Stimulated activated CD4-positive, alpha-beta T cell treated with anti-CD3 and anti-CD28 coated beads, Interleukin-15, amount 100 ng/mL, for 24 hours (primary cell): Measurements from ENCODE around the gene CALML4.
"Not testable (repeated sequence)": the region's sequence is repeated elsewhere in the genome, so short reads cannot be mapped to it uniquely, and the experiment has no call there.

ENCODE experiments used
- DNase-seq: peaks from one replicate; pipeline ENCODE4 v3.0.0-alpha.2; 2020

Gene CALML4

GRCh38 chr15:68187559-68187958 lies 17.6 kb downstream of the CALML4 start:
- no peak for DNase-seq

- DNase-seq, result no peak
Measured at GRCh38 chr15:68186671-68187397, 18.3 kb downstream of the CALML4 start.

GRCh38 chr15:68184616-68185480 lies 20.3 kb downstream of the CALML4 start:
- no peak for DNase-seq

- DNase-seq, result no peak
Measured at GRCh38 chr15:68183616-68184315, 21.4 kb downstream of the CALML4 start.

- no peak for DNase-seq
Measured at GRCh38 chr15:68177742-68178141, 27.4 kb downstream of the CALML4 start.

GRCh38 chr15:68176601-68177000 lies 28.5 kb downstream of the CALML4 start:
- DNase-seq, result no peak

GRCh38 chr15:68175526-68175925 lies 29.6 kb downstream of the CALML4 start:
- DNase-seq, result no peak

GRCh38 chr15:68173119-68173518 lies 32.0 kb downstream of the CALML4 start:
- DNase-seq, result no peak

- not testable (repeated sequence) for DNase-seq
Measured at GRCh38 chr15:68172037-68172436, 33.1 kb downstream of the CALML4 start.

GRCh38 chr15:68166847-68167246 lies 38.3 kb downstream of the CALML4 start:
- no peak for DNase-seq

GRCh38 chr15:68163191-68163590 lies 41.9 kb downstream of the CALML4 start:
- no peak for DNase-seq

GRCh38 chr15:68158046-68158628 lies 47.0 kb downstream of the CALML4 start:
- no peak for DNase-seq

- DNase-seq, result no peak
Measured at GRCh38 chr15:68157074-68157473, 48.1 kb downstream of the CALML4 start.

- peak; percentile 19 for DNase-seq
Measured at GRCh38 chr15:68154923-68155559, 50.1 kb downstream of the CALML4 start.

GRCh38 chr15:68152342-68152741 lies 52.8 kb downstream of the CALML4 start:
- DNase-seq, result no peak

- no peak for DNase-seq
Measured at GRCh38 chr15:68151277-68151676, 53.9 kb downstream of the CALML4 start.

GRCh38 chr15:68150187-68150586 lies 54.9 kb downstream of the CALML4 start:
- DNase-seq, result no peak

GRCh38 chr15:68149059-68149458 lies 56.1 kb downstream of the CALML4 start:
- no peak for DNase-seq

GRCh38 chr15:68148039-68148438 lies 57.1 kb downstream of the CALML4 start:
- DNase-seq, result no peak

GRCh38 chr15:68145706-68146105 lies 59.4 kb downstream of the CALML4 start:
- DNase-seq, result no peak

- DNase-seq, result no peak
Measured at GRCh38 chr15:68143785-68144184, 61.3 kb downstream of the CALML4 start.

- DNase-seq, result no peak
Measured at GRCh38 chr15:68143129-68143528, 62.0 kb downstream of the CALML4 start.
